HG03045 (cell line): Measurements from ENCODE around the gene WDTC1.
A peak's percentile ranks its signal among the peaks of the same experiment; 100 is the strongest.

Experiments
- ATAC-seq: cut with Tn5 transposase; IDR thresholded peaks from one replicate; pipeline ENCODE4 v1.9.1; 2021; ENCODE audit warnings: mild to moderate bottlenecking, moderate library complexity; ENCODE audit not compliant: unreplicated experiment

The WDTC1 gene

DNA sequence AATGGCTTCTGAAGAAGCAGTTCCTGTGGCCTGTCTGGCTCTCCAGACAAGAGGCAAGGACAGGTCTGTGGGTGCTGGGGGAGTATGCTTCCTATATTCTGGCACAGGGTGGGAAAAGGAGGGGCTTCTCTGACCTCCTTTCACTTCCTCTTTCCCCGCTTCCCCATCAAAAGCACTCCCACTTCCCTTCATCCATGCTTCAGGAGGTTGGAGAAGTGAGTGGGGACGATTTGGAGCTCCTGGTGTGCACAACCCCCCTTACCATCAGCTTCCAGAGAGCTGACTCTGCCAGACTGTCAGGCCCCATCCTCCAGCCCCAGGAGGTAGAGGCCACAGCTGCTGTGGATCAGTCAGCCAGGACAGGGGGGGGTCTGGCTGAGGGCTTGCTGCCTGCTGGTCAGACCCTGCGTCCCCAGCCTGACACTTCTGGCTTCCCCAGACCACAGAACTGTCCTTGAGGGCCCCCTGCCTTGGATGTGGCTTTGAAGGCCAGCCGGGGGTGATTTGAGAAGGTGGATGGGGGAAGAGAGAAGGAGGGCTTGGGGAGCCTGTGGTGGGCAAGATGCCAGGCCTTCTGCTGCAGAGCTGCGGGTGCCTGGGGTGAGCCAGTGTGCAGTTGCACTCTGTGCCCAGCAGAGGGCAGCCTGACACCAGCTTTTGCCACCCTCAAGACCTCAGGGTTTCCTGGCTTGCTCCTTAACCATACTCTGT is 66.1 kb downstream of the WDTC1 start:
- no peak for ATAC-seq

DNA sequence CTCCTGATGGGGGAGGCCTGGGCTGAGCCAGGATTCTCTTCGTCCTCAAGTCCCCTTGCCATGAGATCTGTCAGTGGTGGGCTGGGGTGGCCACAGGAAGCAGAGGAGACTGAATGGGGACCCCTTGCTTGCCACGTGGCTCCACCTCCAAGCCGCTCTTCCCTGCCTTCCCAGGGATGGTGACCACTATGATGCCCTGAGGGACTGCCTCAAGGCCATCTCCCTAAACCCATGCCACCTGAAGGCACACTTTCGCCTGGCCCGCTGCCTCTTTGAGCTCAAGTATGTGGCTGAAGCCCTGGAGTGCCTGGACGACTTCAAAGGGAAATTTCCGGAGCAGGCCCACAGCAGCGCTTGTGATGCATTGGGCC is 66.6 kb downstream of the WDTC1 start:
- ATAC-seq: no peak

GRCh38 chr1:27301582-27302199 is 67.3 kb downstream of the WDTC1 start:
- no peak for ATAC-seq

DNA sequence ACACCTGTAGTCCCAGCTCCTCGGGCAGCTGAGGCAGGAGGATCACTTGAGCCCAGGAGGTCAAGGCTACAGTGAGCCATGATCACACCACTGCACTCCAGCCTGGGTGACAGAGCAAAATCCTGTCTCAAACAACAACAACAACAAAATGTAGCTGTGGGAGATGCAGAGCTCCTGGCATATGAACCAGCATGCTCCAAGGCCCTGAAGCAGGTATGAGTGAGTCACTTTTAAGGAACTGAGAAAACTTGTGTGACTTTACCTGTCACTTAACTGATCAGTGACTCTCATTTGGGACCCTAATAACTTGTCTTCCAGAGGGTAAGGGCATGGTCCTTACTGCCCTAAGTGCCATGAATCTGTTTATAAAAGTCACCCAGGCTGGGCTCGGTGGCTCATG is 68.2 kb downstream of the WDTC1 start:
- ATAC-seq: no peak

- no peak for ATAC-seq
Measured at GRCh38 chr1:27303509-27303908, 69.1 kb downstream of the WDTC1 start.

- no peak for ATAC-seq
Measured at GRCh38 chr1:27306071-27306470, 71.6 kb downstream of the WDTC1 start.

DNA sequence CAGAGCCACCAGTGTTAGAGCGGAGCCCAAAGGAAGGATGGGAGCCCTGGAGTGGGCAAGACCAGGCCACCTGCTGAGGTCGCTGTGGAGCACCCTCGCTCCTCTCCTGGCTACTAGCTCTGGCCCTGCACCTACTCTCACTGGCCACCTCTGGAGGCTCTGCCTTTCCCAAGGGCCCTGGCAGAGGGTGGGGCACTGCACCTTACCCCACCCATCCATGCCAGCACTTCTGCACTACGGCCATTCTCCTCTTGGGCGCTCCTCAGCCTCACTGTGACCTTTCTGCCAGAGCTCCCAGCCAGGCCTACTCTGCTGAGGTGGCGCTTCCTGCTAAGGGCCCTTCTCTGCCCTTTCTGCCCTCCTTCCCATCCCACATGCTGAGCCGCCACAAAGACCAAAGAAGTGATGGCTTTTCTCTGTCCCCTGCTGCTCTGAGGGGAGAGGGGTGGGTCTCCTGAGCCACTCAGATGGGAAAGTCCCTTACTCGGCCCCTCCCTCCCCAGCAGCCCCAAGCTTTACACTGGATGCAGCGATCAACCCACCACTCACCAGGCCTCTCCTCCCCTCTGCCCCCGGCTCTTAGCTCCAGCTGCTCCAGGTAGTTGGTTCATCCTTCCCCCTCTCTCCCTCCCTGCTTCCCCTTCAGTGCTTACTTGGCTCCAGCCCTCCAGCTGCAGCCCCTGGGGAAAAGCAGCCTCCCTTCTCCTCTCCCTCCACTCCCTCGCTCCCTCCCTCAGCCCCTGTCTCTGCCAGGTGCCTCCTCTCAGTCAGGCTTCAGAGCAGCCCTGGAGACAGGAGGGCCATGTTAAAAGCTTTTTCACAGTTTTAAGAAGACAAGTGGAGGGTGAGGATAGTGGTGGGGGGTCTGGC is 72.7 kb downstream of the WDTC1 start:
- ATAC-seq: no peak

- no peak for ATAC-seq
Measured at GRCh38 chr1:27307874-27308598, 73.6 kb downstream of the WDTC1 start.

GRCh38 chr1:27314169-27314568 is 79.7 kb downstream of the WDTC1 start:
- ATAC-seq: no peak

DNA sequence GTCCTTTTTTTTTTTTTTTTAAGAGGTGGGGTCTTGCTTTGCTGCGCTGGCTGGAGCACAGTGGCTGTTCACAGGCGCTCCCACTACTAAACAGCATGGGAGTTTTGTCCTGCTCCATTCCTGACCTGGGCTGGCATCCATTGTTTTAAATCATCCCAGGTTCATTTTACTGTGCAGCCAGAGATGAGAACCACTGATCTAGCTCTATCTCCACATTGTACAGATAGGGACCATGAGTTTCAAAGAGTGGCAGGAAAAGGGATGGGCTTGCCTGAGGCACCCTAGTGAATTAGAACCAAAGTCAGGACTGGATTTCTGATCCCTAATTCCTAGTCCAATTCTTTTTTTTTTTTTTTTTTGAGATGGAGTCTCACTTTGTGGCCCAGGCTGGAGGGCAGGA is 80.3 kb downstream of the WDTC1 start:
- ATAC-seq: no peak

GRCh38 chr1:27316860-27317259 is 82.4 kb downstream of the WDTC1 start:
- no peak for ATAC-seq

DNA sequence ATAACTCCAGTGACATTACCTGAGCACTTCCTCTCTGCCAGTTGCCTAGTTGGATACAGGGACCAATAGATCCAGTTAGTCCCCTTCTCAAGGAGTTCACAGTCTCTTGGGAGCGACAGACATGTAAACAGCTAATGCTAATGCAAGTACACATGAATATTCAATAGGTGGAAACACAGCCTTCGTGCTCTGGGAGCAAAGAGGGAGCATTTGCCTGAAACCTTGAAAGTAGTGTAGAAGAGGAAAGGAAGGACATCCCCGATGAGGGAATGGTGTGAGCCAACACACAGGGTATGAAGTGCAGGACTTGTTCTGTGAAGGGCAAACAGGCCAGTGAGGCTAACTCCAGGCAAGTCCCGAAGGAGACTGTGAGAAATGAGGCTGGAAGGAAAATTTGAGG is 83.7 kb downstream of the WDTC1 start:
- no peak for ATAC-seq

- no peak for ATAC-seq
Measured at GRCh38 chr1:27318596-27318995, 84.2 kb downstream of the WDTC1 start.

GRCh38 chr1:27321813-27322568 is 87.6 kb downstream of the WDTC1 start, which contains the start of gene TMEM222:
Gene TMEM222, plus strand, starts transcription at chr1:27322163. Its CDS starts 35 bp downstream, at chr1:27322198.
- ATAC-seq: peak; percentile 93

GRCh38 chr1:27322569-27323240 is 88.3 kb downstream of the WDTC1 start:
- no peak for ATAC-seq

DNA sequence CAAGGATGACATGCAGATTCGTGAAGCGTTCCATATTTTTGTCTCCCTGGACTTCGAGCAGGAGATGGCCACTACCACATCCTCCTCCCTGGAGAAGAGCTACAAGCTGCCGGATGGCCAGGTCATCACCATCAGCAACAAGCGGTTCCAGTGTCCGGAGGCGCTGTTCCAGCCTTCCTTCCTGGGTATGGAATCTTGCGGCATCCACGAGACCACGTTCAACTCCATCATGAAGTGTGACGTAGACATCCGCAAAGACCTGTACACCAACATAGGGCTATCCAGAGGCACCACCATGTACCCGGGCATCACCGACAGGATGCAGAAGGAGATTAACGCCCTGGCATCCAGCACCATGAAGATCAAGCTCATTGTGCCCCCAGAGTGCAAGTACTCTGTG is 90.9 kb downstream of the WDTC1 start:
- no peak for ATAC-seq

GRCh38 chr1:27327964-27328363 is 93.5 kb downstream of the WDTC1 start:
- ATAC-seq: no peak

- ATAC-seq: no peak
Measured at GRCh38 chr1:27330786-27331185, 96.4 kb downstream of the WDTC1 start.

DNA sequence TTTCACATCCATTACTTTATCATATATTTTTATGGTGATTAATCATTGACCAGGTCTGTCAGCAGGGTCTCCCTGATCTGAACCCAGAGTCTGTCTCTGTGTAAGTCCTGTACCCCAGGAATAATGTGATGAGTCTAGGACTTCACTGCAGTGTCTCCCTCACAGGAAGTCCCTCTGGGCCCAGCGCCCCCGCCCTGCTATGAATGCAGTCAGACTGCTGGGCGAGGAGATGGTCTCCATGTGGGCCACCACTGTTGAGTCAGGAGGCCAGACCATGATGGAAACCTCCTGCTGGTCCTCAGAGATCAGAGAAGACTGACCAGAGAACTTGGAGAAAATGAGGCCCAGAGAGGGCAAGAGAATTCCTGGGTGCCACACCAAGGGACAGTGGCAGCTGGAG is 97.0 kb downstream of the WDTC1 start:
- no peak for ATAC-seq

- no peak for ATAC-seq
Measured at GRCh38 chr1:27331922-27332321, 97.5 kb downstream of the WDTC1 start.
